Ishikawa (cell line): ENCODE measurements around the gene WSCD2.

ENCODE experiments used
- CREB1 ChIP-seq: IDR thresholded peaks from 2 replicates; pipeline ENCODE4 v1.6.1; 2012; ENCODE audit warnings: low read depth
- MAX ChIP-seq: IDR thresholded peaks from 2 replicates; pipeline ENCODE4 v1.6.1; 2012
- REST ChIP-seq: IDR thresholded peaks from 2 replicates; pipeline ENCODE4 v1.6.1; 2012; ENCODE audit warnings: low read depth, mild to moderate bottlenecking

- no peak for TF ChIP-seq MAX
- no peak for TF ChIP-seq CREB1
- no peak for TF ChIP-seq REST
These were observed 35.9 kb upstream of the WSCD2 start for GRCh38 chr12:108093209-108093608.
